ENCODE results near the gene ETNPPL.

Gene ETNPPL

DNA sequence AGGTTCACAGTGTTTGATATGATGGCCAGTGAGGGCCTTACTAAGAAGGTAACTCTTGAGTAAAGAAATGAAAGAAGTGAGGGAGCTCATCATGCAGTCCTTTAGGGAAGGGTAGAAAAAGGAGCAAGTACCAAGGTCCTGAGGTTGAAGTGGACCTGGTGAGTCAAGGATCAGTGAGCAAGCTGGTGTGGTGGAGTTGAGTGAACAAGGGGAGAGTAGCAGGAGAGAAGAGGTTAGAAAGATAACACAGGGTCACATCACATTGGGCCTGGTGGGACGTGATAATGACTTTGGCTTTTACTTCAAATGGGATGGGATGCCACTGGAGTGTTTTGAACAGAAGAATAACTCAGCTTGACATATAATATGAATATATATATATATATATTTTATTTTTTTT is 67.8 kb downstream of the ETNPPL start:
- DNase-seq (ENCODE audit: low read depth): no peak

DNA sequence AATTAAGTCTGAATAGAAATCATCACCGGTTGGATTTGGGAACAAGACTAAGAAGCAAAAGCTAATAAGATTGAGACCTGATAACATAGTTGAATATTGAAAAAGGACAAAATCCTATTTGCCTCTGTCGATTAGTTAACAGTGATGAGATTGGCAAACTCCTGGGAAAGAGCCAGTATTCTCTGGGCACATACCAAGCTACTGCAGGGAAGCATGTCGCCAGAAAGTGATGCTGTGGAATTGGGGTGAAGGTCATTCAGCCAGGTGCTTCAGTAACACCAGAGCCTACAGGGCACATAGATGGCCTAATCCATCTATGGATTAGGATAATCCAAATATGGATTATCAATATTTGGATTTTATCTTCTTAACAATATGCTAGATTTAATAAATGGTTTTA is 68.4 kb downstream of the ETNPPL start:
- no peak for DNase-seq (ENCODE audit: low read depth)

DNA sequence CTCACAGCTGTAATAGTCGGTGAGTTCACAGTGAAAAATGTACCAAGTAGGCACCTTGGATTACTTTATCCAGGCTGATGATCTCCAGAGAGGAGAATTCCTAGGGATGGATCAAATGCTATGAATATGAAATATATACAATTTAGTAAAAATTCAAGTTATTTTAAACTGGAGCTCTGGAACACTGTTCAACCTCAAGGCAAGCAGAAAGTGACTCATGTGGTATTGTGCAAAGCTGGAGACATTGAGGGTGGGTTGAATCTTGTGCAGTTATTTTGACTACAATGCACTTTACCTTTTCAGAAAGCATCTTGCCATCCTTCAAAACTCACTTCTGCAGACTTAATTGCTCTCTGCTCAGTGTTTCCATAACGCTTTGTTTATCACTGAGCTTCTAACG is 69.0 kb downstream of the ETNPPL start:
- no peak for DNase-seq (ENCODE audit: low read depth)

DNA sequence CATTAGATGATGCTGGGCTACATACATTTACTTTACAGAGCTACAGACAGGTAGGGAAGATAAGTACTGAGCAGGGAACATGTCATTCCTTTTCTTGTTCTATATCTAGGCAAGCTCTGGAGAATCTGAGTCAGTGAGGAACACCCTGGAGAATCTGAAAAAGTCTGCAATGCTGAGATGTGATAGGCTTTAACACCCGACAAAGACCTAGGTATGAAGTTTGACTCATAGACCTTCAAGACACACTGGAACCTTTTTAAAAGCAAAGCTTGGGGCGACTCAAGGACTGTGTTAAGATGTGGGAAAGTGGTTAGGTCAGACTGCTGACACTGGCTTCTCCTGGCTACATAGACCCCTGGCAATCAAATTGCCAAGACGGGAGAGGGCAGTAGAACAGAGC is 69.6 kb downstream of the ETNPPL start:
- DNase-seq (ENCODE audit: low read depth): no peak

All from stimulated activated CD8-positive, alpha-beta memory T cell treated with anti-CD3 and anti-CD28 coated beads, Interleukin-7, amount 100 ng/mL, for 24 hours (primary cell).